HepG2 (cell line): Measurements from ENCODE around the gene ZNRF3. TPM values are rescaled to one million over a fixed set of nuclear protein-coding genes. Genes with fewer than 3 reads are reported as not detected.

ENCODE experiments used
- FOXK2 ChIP-seq: fragments of 450-650 bp; IDR thresholded peaks from 2 replicates; pipeline ENCODE4 v1.6.1; 2016
- KDM2A ChIP-seq: sonication (generic); formaldehyde crosslinking; IDR thresholded peaks from 2 replicates; pipeline ENCODE4 v1.4.0; 2020; ENCODE audit warnings: low read depth, missing genetic modification reagents, borderline replicate concordance
- LCORL ChIP-seq, 2 experiments: fragments of 450-650 bp in 1 of 2; sonication (generic) in 1 of 2; formaldehyde crosslinking in 1 of 2; IDR thresholded peaks; 2 replicates each; pipeline versions ENCODE4 v1.5.0 to v1.6.1; 2017 to 2020; ENCODE audit warnings: antibody characterized with exemption in 1 of 2, missing genetic modification reagents in 1 of 2
- MAF1 ChIP-seq: sonication (generic); formaldehyde crosslinking; IDR thresholded peaks from 2 replicates; pipeline ENCODE4 v1.5.0; 2020; ENCODE audit warnings: missing genetic modification reagents, borderline replicate concordance
- MEIS1 ChIP-seq: sonication (generic); formaldehyde crosslinking; IDR thresholded peaks from 2 replicates; pipeline ENCODE4 v1.9.0; 2021; ENCODE audit warnings: mild to moderate bottlenecking, missing genetic modification reagents, moderate library complexity, borderline replicate concordance
- NCOA2 ChIP-seq: sonication (generic); formaldehyde crosslinking; IDR thresholded peaks from 2 replicates; pipeline ENCODE4 v1.8.0; 2022; ENCODE audit warnings: inconsistent platforms
- NFATC3 ChIP-seq: sonication (generic); formaldehyde crosslinking; IDR thresholded peaks from 2 replicates; pipeline ENCODE4 v1.5.1; 2020; ENCODE audit warnings: mild to moderate bottlenecking, missing genetic modification reagents
- PATZ1 ChIP-seq: sonication (generic); formaldehyde crosslinking; IDR thresholded peaks from 2 replicates; pipeline ENCODE4 v1.4.0; 2020; ENCODE audit warnings: missing genetic modification reagents
- POGK ChIP-seq: sonication (generic); formaldehyde crosslinking; conservative IDR thresholded peaks from 2 replicates; pipeline ENCODE4 v1.8.0; 2022; ENCODE audit warnings: mild to moderate bottlenecking, moderate library complexity, missing genetic modification reagents
- PTBP1 ChIP-seq: fragments of 200-400 bp; formaldehyde crosslinking; IDR thresholded peaks from 2 replicates; pipeline ENCODE4 v1.6.1; 2018; ENCODE audit warnings: low read length, low read depth; ENCODE audit not compliant: poor library complexity, severe bottlenecking
- RFX3 ChIP-seq: IDR thresholded peaks from 2 replicates; pipeline ENCODE4 v1.6.1; 2016; ENCODE audit warnings: missing biosample characterization, missing genetic modification reagents
- RFXANK ChIP-seq: IDR thresholded peaks from 2 replicates; pipeline ENCODE4 v1.6.1; 2016
- SIX4 ChIP-seq: sonication (generic); formaldehyde crosslinking; IDR thresholded peaks from 2 replicates; pipeline ENCODE4 v1.4.0; 2020; ENCODE audit warnings: missing genetic modification reagents
- SYNCRIP ChIP-seq: fragments of 200-400 bp; formaldehyde crosslinking; IDR thresholded peaks from 2 replicates; pipeline ENCODE4 v1.6.1; 2018; ENCODE audit warnings: mild to moderate bottlenecking, low read depth, low read length; ENCODE audit not compliant: insufficient read depth
- THAP11 ChIP-seq: IDR thresholded peaks from 2 replicates; pipeline ENCODE4 v1.6.1; 2016; ENCODE audit warnings: missing biosample characterization, missing genetic modification reagents
- TOE1 ChIP-seq: sonication (generic); formaldehyde crosslinking; IDR thresholded peaks from 2 replicates; pipeline ENCODE4 v1.4.0; 2020; ENCODE audit warnings: mild to moderate bottlenecking, missing genetic modification reagents
- U2AF1 ChIP-seq: fragments of 200-400 bp; formaldehyde crosslinking; optimal IDR thresholded peaks from 2 replicates; pipeline ENCODE3; 2017; ENCODE audit warnings: mild to moderate bottlenecking, low read depth, low read length
- ZBTB7A ChIP-seq: sonication (generic); formaldehyde crosslinking; IDR thresholded peaks from 2 replicates; pipeline ENCODE4 v1.8.0; 2022; ENCODE audit warnings: mild to moderate bottlenecking, missing genetic modification reagents
- ZFY ChIP-seq: sonication (generic); formaldehyde crosslinking; IDR thresholded peaks from 2 replicates; pipeline ENCODE4 v1.4.0; 2020; ENCODE audit warnings: missing genetic modification reagents
- ZIK1 ChIP-seq: sonication (generic); formaldehyde crosslinking; IDR thresholded peaks from 2 replicates; pipeline ENCODE4 v1.5.0; 2020; ENCODE audit warnings: mild to moderate bottlenecking, low read depth, missing genetic modification reagents, borderline replicate concordance
- ZKSCAN5 ChIP-seq: sonication (generic); formaldehyde crosslinking; IDR thresholded peaks from 2 replicates; pipeline ENCODE4 v1.5.1; 2020; ENCODE audit warnings: mild to moderate bottlenecking, missing genetic modification reagents
- ZNF3 ChIP-seq: IDR thresholded peaks from 2 replicates; pipeline ENCODE4 v1.7.0; 2017; ENCODE audit warnings: inconsistent platforms
- ZNF343 ChIP-seq: sonication (generic); formaldehyde crosslinking; IDR thresholded peaks from 2 replicates; pipeline ENCODE4 v1.4.0; 2020; ENCODE audit warnings: mild to moderate bottlenecking, missing genetic modification reagents
- ZNF547 ChIP-seq: sonication (generic); formaldehyde crosslinking; IDR thresholded peaks from 2 replicates; pipeline ENCODE4 v1.5.1; 2020; ENCODE audit warnings: mild to moderate bottlenecking, missing genetic modification reagents
- ZNF556 ChIP-seq: sonication (generic); formaldehyde crosslinking; IDR thresholded peaks from 2 replicates; pipeline ENCODE4 v1.4.0; 2020; ENCODE audit warnings: mild to moderate bottlenecking, missing genetic modification reagents, borderline replicate concordance
- ZNF781 ChIP-seq: sonication (generic); formaldehyde crosslinking; IDR thresholded peaks from 2 replicates; pipeline ENCODE4 v1.5.1; 2020; ENCODE audit warnings: borderline replicate concordance, mild to moderate bottlenecking, missing genetic modification reagents; ENCODE audit errors: not compliant biosample characterization
- ZNF788 ChIP-seq: sonication (generic); formaldehyde crosslinking; IDR thresholded peaks from 2 replicates; pipeline ENCODE4 v1.5.0; 2020; ENCODE audit warnings: mild to moderate bottlenecking, missing genetic modification reagents, borderline replicate concordance
- polyA plus RNA-seq, 8 experiments: library from polyadenylated mRNA; depleted of rRNA in 3 of 8; stranded (reverse) in 7 of 8; unstranded in 1 of 8; fragments of >200 nt; fragmentation: Illumina TruSeq in 4 of 8; extraction: Trizol in 4 of 8; gene quantifications; 2 replicates each; pipeline versions ENCODE4 v1.2.1 to v1.2.3, GENCODE V29; 2011 to 2016; ENCODE audit warnings: low read depth in 4 of 8, missing spikeins in 1 of 8, mixed read lengths in 1 of 8; ENCODE audit not compliant: insufficient read depth in 1 of 8
- total RNA-seq, 5 experiments: library from RNA; depleted of rRNA; stranded (reverse); fragments of >200 nt; fragmentation: Illumina TruSeq; extraction: Trizol; gene quantifications; 2 replicates each; pipeline ENCODE4 v1.2.3, GENCODE V29; 2016; ENCODE audit warnings: low read depth in 1 of 5

The ZNRF3 gene
- total and polyA plus RNA-seq, 2 of the 13 experiments (the other 11 are each of a cell fraction or from before 2014, with no cell fraction given), result 20.3 to 36.7 TPM

- TF ChIP-seq ZNF3 (CRISPR knock-in tag) (0 out of 2 replicates have a peak, but pooled peaks have one; percentile 19), PTBP1 (no peak), ZFY (CRISPR knock-in tag) (no peak), ZBTB7A (CRISPR knock-in tag) (no peak), LCORL (IDR thresholded peaks at IDR 0.05) (no peak), LCORL (CRISPR knock-in tag; IDR thresholded peaks at IDR 0.05) (peak; percentile 6; the same call in 1 of the 2 replicates), RFXANK (CRISPR knock-in tag) (no peak), MAF1 (CRISPR knock-in tag) (no peak), NFATC3 (CRISPR knock-in tag) (no peak), ZNF343 (CRISPR knock-in tag) (no peak), ZNF547 (CRISPR knock-in tag) (no peak), ZNF781 (no peak), POGK (CRISPR knock-in tag) (no peak), KDM2A (CRISPR knock-in tag) (no peak), ZNF788 (CRISPR knock-in tag) (peak; percentile 28; the same call in 1 of the 2 replicates), SIX4 (no peak), ZKSCAN5 (CRISPR knock-in tag) (no peak), PATZ1 (CRISPR knock-in tag) (0 out of 2 replicates have a peak, but pooled peaks have one; percentile 32), FOXK2 (no peak), MEIS1 (CRISPR knock-in tag) (peak; percentile 58; the same call in 1 of the 2 replicates), U2AF1 (no peak), RFX3 (CRISPR knock-in tag) (no peak), SYNCRIP (no peak), TOE1 (no peak), THAP11 (CRISPR knock-in tag) (0 out of 2 replicates have a peak, but pooled peaks have one; percentile 10), NCOA2 (CRISPR knock-in tag) (peak; percentile 77), ZIK1 (CRISPR knock-in tag) (no peak), ZNF556 (CRISPR knock-in tag) (0 out of 2 replicates have a peak, but pooled peaks have one; percentile 67)
Observed at GRCh38 chr22:28931844-28932567, 48.6 kb downstream of the ZNRF3 start (continued).
